B cell (primary cell): Measurements from ENCODE around the gene DHX35.

ENCODE experiments used
- CTCF ChIP-seq: fragments of 200-600 bp; IDR thresholded peaks from one replicate; pipeline ENCODE4 v1.8.0; 2022; ENCODE audit warnings: antibody characterized with exemption, mild to moderate bottlenecking
- EZH2 ChIP-seq: IDR thresholded peaks from 2 replicates; pipeline ENCODE4 v1.6.1; 2012; ENCODE audit warnings: borderline replicate concordance, low read depth, mild to moderate bottlenecking, moderate library complexity, low read length; ENCODE audit not compliant: insufficient read depth, poor library complexity, severe bottlenecking

DNA sequence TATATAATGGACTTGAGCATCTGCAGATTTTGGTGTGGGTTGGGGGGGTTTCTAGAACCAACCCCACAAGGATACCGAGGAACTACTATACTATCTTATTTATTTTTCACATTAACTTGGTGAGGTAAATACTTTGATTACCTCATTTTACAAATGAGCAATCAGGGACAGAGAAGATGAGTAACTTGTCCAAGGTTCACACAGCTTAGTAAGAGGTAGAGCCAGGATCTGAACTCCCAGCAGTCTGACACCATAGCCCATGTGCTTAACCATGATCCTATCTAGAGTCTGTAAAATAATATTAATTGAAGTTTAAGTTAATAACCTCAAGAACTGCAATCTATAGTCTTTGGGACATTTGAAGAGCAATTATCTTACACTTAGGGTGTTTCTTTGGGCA lies 28.6 kb downstream of the DHX35 start:
- TF ChIP-seq CTCF (no peak), EZH2 (no peak)
